Common myeloid progenitor, CD34-positive (primary cell): ENCODE results near the gene YWHAQ.
A peak's percentile ranks its signal among the peaks of the same experiment; 100 is the strongest.

Experiments used
- CTCF ChIA-PET: fragments of 350-600 bp; sonication (Branson Sonifier 250); formaldehyde crosslinking; loops from one replicate; lab custom pipeline; 2021; ENCODE audit warnings: antibody characterized with exemption; lab: Charles Lee
- POLR2A ChIA-PET: fragments of 350-600 bp; sonication (Branson Sonifier 250); formaldehyde crosslinking; loops from one replicate; lab custom pipeline; 2021; ENCODE audit warnings: antibody characterized with exemption; lab: Charles Lee
- DNase-seq, 3 donors: peaks; one replicate each; pipeline versions ENCODE4 v3.0.0 to v3.0.0-alpha.2; 2013
- H3K27ac ChIP-seq, 2 experiments: 1 replicate in 1 of 2; 2 replicates in 1 of 2; pipeline ENCODE4 v1.7.0; 2013; ENCODE audit warnings: inconsistent platforms in 2 of 2, low read length in 2 of 2, mild to moderate bottlenecking in 2 of 2, low read depth in 1 of 2, moderate library complexity in 1 of 2; ENCODE audit not compliant: severe bottlenecking in 2 of 2, insufficient read depth in 1 of 2, poor library complexity in 1 of 2
- H3K27me3 ChIP-seq, 5 experiments: replicated peaks in 2 of 5; 1 replicate in 3 of 5; 2 replicates in 2 of 5; pipeline versions ENCODE4 v1.6.1 to v1.7.0; 2013; ENCODE audit warnings: low read length in 4 of 5, mild to moderate bottlenecking in 2 of 5, moderate library complexity in 2 of 5, inconsistent platforms in 1 of 5; ENCODE audit not compliant: insufficient read depth in 5 of 5, control insufficient read depth in 4 of 5
- H3K36me3 ChIP-seq, 4 experiments: 1 replicate in 2 of 4; 2 replicates in 2 of 4; pipeline versions ENCODE4 v1.6.1 to v1.7.0; 2013; ENCODE audit warnings: low read length in 3 of 4, control low read depth in 1 of 4, mild to moderate bottlenecking in 1 of 4; ENCODE audit not compliant: control insufficient read depth in 4 of 4, insufficient read depth in 4 of 4
- H3K4me1 ChIP-seq, 4 experiments: 1 replicate in 3 of 4; 2 replicates in 1 of 4; pipeline versions ENCODE4 v1.6.1 to v1.7.1; 2013; ENCODE audit warnings: low read length in 3 of 4, mild to moderate bottlenecking in 3 of 4, control low read depth in 1 of 4, inconsistent platforms in 1 of 4, moderate library complexity in 1 of 4; ENCODE audit not compliant: control insufficient read depth in 4 of 4, insufficient read depth in 4 of 4; ENCODE audit errors: control extremely low read depth in 1 of 4
- H3K4me3 ChIP-seq, 7 experiments: 1 replicate in 4 of 7; 2 replicates in 3 of 7; pipeline versions ENCODE4 v1.5.1 to v1.7.0; 2013; ENCODE audit warnings: mild to moderate bottlenecking in 7 of 7, low read length in 6 of 7, moderate library complexity in 6 of 7, inconsistent platforms in 2 of 7, low read depth in 2 of 7, control low read depth in 1 of 7; ENCODE audit not compliant: insufficient read depth in 4 of 7, control insufficient read depth in 1 of 7; ENCODE audit errors: extremely low read depth in 1 of 7
- H3K9me3 ChIP-seq, 5 experiments: 1 replicate in 4 of 5; 2 replicates in 1 of 5; pipeline versions ENCODE4 v1.6.1 to v1.7.1; 2013; ENCODE audit warnings: low read length in 4 of 5, mild to moderate bottlenecking in 2 of 5, inconsistent platforms in 1 of 5, low read depth in 1 of 5, moderate library complexity in 1 of 5; ENCODE audit not compliant: control insufficient read depth in 4 of 5, insufficient read depth in 2 of 5; ENCODE audit errors: control extremely low read depth in 1 of 5
- WGBS: methylation state at CpG from one replicate; pipeline ENCODE4 v1.1.5; 2013; ENCODE audit not compliant: insufficient coverage; 5-methylcytosine and 5-hydroxymethylcytosine counted together

The YWHAQ gene

DNA sequence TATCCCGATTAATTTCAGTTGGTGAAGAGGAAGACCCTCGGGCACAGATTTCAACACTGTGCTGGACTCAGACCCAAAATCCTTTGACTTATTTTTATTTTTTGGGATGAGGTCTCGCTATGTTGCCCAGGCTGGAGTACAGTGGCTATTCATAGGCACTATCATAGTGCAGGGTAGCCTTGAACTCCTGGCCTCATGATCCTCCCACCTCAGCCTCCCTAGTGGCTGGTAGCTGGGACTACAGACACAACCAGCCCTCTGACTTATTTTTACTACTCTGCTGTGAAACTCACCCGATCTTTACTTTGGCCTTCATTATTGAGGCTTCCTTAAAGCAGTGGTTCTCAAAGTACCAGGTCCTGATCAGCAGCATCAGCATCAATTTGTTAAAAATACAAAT, 57.0 kb downstream of the YWHAQ start:
- WGBS = 97% methylated on average over 3 of the region's 4 CpGs
- Histone ChIP-seq H3K4me3 (no peak overlapping the region), H3K27ac (no peak overlapping the region), H3K9me3 (no peaks in the 10 kb centered on the region), H3K4me1 (peaks cover 0 to 4% (median 0%) of the 10 kb centered on the region in 4 experiments), H3K27me3 (no peaks in the 10 kb centered on the region), H3K36me3 (no peaks in the 10 kb centered on the region)
- ChIA-PET CTCF (interaction anchor here (0.9 to 1.7 kb wide), 2 partner anchors 15 to 28 kb away, joined by 4 to 6 read pairs; no protein-coding TSS in a partner anchor), POLR2A (no interaction called here)
- DNase-seq = no peak

DNA sequence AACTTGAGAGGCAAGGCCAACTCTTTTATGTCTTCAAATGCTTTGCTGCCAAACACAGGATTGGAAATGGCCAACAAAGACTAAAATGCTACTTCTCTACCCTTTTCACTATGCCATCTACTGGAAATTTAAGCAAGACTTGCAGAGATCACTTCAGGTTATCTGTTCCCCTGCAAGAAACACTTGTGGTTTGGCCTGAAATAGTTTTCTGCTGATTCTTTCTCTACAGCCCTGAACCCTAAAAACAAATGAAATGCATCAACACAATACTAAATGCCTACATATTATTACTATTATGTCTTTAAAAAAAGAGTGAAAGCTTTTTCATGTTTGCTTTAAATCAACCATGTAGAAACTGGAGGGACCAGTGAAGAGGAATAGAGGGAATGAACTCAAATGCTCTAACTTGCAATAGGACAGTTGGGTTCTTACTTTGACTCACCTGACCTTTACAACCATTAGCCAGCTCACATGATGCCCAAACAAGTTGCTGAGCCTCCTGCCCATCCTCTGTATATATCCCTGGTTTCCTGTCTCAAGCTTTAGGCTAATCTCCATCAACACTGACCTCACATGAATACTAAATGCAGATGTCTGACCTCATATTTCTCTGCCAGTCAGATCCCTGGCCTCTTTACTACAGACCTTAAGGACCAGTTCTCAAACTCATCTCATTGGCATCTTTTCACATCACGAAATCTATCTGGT, 57.6 kb downstream of the YWHAQ start:
- DNase-seq = peak in 1 of 3 donors; percentile 41
- no CpG with 5 or more reads among the region's 1 CpG for WGBS
- Histone ChIP-seq H3K27me3 (no peaks in the 10 kb centered on the region), H3K36me3 (no peaks in the 10 kb centered on the region), H3K9me3 (no peaks in the 10 kb centered on the region), H3K4me1 (peaks cover 0 to 4% (median 0%) of the 10 kb centered on the region in 4 experiments), H3K4me3 (no peak overlapping the region), H3K27ac (no peak overlapping the region)
- CTCF ChIA-PET = interaction anchor here (0.6 to 1.0 kb wide), 3 partner anchors 9 to 14 kb away, joined by 3 to 4 read pairs (median 4); no protein-coding TSS in a partner anchor
- POLR2A ChIA-PET = no interaction called here

DNA sequence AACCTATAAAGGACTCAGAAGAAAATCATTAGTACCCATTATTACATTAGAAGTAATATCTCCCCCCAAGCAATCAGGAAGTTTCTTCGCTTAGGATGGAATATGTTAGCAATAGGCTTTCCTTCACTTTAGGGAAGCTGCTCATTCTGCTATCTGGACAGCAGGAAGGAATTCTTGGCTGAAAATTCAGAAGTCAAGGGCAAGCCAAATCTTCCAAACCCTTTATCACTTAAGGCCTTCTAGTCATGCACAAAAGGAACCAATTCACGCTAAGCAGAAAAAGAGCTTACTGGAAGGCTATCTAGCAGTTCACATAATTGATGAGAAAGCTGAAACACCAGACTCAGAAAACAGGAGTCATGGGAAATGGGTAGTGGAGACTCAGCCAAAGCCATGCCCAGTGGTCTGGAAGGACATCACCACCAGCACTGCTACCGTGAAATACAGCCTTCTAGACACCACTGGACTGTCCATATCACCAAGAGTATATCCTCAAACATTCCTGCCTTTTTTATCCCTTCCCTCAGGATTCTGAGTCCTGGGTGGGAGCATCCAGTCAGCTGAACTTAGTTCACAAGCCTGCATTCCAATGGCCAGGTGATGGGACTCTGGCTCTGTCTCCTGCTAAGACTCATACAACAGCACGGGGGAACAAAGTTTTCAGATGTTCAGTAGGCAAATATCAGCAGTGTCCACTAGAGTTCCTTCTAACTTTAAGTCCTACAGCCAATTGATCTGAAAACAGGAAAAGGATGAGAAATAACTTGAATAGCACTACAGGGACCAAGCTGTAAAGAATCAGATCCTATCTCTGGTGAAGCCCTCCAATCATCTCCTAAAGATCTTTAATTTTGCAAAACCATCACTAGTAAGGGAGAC, 60.4 kb downstream of the YWHAQ start:
- Histone ChIP-seq H3K4me1 (peaks cover 0 to 4% (median 0%) of the 10 kb centered on the region in 4 experiments), H3K4me3 (no peak overlapping the region), H3K9me3 (no peaks in the 10 kb centered on the region), H3K27me3 (no peaks in the 10 kb centered on the region), H3K36me3 (no peaks in the 10 kb centered on the region), H3K27ac (no peak overlapping the region)
- 92% methylated on average over 2 of the region's 4 CpGs for WGBS
- ChIA-PET POLR2A (interaction anchor here (0.7 kb wide), 1 partner anchor 15 kb away, joined by 3 read pairs; the partner anchor contains the start of gene ADAM17), CTCF (interaction anchor here (1.2 to 2.9 kb wide), 4 partner anchors 9 to 34 kb away, joined by 3 to 11 read pairs (median 6); no protein-coding TSS in a partner anchor)
- no peak for DNase-seq

DNA sequence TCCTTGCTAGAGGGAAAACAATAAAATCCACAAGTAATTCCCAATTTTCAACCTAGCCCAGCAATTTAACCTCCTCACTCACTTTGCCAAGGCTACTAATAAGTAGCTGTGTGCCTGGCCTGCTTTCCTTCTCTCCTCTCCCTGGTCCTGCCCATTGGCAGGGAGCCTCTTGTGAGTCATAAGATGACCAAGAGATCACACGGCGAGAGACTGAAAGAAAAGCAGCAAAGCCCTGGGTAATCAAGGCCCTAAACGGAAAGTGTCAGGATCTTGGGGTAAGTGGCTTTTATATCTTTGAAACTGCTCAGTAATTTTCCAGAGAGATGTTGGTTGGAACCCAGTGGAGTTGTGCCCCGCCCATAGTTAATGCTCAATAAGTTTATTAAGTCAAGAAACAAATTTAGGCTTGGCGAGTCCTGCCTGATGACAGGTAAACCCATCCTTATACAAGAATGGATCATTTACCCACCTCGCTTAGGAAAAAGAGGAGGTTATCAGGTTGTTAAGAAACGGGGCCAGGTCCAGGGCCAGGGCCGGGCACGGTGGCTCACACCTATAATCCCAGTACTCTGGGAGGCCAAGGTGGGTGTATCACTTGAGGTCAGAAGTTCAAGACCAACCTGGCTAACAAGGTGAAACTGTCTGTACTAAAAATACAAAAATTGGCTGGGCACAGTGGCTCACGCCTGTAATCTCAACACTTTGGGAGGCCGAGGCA, 65.2 kb downstream of the YWHAQ start:
- 100% methylated on average over 9 of the region's 11 CpGs for WGBS
- no peaks in the 10 kb centered on the region for H3K4me1 ChIP-seq
- no peak overlapping the region for H3K27ac ChIP-seq
- DNase-seq = no peak
- POLR2A ChIA-PET = no interaction called here
- CTCF ChIA-PET = interaction anchor here (1.0 to 1.5 kb wide), 3 partner anchors 10 to 14 kb away, joined by 3 read pairs; partner anchors contain the start of gene ADAM17
- H3K9me3 ChIP-seq = no peaks in the 10 kb centered on the region
- no peaks in the 10 kb centered on the region for H3K27me3 ChIP-seq
- no peaks in the 10 kb centered on the region for H3K36me3 ChIP-seq
- no peak overlapping the region for H3K4me3 ChIP-seq

DNA sequence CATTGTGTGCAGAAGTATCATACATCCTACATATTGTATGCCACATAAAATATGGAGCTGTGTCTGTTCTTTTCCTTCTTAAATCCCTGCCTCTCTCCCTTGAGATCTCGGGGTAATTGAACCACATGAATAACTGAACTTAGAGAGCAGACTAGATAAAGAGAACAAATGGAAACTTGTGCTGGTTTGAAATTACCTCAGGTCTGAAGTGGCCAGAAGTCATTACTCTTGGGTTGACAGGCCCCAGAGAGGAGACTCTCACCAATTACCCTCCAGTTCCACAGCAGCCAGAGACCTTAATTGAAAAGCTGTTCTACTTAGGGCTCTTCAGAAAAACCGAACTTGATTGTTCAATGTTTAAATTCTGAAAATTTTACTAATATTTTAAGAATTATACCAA, 70.2 kb downstream of the YWHAQ start:
- Histone ChIP-seq H3K9me3 (no peaks in the 10 kb centered on the region), H3K4me1 (peaks cover 0 to 12% (median 7%) of the 10 kb centered on the region in 4 experiments), H3K27ac (no peak overlapping the region), H3K27me3 (no peaks in the 10 kb centered on the region), H3K36me3 (peaks cover 0 to 3% (median under 1%) of the 10 kb centered on the region in 4 experiments), H3K4me3 (no peak overlapping the region)
- 100% methylated on average over 1 of the region's 2 CpGs for WGBS
- no peak for DNase-seq
- POLR2A ChIA-PET = no interaction called here
- CTCF ChIA-PET = no interaction called here

DNA sequence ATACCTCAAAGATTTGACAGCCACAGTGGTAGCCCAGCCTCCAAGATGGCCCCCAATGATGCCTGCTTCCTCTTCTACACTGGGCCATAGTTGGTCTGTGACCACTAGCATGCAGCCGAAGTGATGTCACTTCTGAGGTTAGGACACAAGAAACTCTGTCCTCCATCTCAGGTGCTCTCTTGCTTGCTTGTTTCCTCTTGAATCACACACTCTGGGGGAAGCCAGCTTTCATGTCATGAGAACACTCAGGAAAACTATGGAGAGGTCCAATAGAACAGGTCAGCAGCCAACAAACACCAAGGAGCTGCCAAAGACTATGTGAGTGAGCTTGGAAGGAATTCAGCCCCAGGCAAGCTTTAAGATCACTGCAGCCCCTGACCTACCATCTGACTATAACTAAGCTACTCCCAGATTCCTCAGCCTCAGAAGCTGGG, 71.8 kb downstream of the YWHAQ start:
- Histone ChIP-seq H3K27ac (no peak overlapping the region), H3K27me3 (no peaks in the 10 kb centered on the region), H3K4me3 (no peak overlapping the region), H3K4me1 (peaks cover 13 to 26% (median 17%) of the 10 kb centered on the region in 4 experiments), H3K36me3 (peaks cover 0 to 3% (median under 1%) of the 10 kb centered on the region in 4 experiments), H3K9me3 (no peaks in the 10 kb centered on the region)
- WGBS = no CpG with 5 or more reads among the region's 1 CpG
- ChIA-PET CTCF (interaction anchor here (0.9 to 1.9 kb wide), 7 partner anchors 10 to 255 kb away, joined by 3 to 7 read pairs (median 3); no protein-coding TSS in a partner anchor), POLR2A (interaction anchor here (0.9 kb wide), 1 partner anchor 10 kb away, joined by 3 read pairs; no protein-coding TSS in a partner anchor)
- peak in 1 of 3 donors; percentile 33 for DNase-seq
